Measurements from ENCODE around the gene REST.

DNA sequence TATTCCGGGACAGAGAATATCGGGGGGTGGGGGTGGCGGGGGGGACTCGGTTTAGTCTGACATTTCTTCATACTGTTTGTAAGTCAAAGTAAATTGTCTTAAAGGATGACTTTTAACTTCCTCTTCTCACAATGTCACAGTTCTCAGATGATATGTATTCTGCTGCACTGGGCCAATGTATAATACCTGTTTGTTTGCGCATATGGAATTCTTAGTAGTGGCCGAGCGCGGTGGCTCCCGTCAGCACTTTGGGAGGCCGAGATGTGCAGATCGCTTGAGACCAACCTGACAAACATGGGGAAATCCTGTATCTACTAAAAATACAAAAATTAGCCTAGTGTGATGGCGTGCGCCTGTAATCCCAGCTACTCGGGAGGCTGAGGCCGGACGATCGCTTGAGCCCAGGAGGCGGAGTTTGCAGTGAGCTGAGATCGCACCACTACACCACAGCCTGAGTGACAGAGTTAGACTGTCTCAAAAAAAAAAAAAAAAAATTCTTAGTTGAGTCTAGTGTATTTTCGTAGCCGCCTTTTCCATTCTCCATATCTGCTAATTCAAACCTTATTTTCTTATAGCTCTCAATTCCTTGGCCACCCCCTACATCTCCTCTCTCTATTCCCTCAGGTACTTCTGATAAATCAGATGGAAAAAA is 71.8 kb downstream of the REST start:
- TF ChIP-seq TCF12 (IDR thresholded peaks at IDR 0.05) (no peak), YY1 (IDR thresholded peaks at IDR 0.05; ENCODE audit: low read depth) (no peak), NRF1 (IDR thresholded peaks at IDR 0.05; ENCODE audit: low read depth, low read length) (no peak)
- TF ChIP-seq, protein P1, sequence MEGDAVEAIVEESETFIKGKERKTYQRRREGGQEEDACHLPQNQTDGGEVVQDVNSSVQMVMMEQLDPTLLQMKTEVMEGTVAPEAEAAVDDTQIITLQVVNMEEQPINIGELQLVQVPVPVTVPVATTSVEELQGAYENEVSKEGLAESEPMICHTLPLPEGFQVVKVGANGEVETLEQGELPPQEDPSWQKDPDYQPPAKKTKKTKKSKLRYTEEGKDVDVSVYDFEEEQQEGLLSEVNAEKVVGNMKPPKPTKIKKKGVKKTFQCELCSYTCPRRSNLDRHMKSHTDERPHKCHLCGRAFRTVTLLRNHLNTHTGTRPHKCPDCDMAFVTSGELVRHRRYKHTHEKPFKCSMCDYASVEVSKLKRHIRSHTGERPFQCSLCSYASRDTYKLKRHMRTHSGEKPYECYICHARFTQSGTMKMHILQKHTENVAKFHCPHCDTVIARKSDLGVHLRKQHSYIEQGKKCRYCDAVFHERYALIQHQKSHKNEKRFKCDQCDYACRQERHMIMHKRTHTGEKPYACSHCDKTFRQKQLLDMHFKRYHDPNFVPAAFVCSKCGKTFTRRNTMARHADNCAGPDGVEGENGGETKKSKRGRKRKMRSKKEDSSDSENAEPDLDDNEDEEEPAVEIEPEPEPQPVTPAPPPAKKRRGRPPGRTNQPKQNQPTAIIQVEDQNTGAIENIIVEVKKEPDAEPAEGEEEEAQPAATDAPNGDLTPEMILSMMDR (IDR thresholded peaks at IDR 0.05), result no peak
